CD14-positive monocyte (primary cell): ENCODE data around the gene WDR45B. TPM values are rescaled to one million over a fixed set of nuclear protein-coding genes. Genes with fewer than 3 reads are reported as not detected.

ENCODE experiments used
- DNase-seq, 3 donors: peaks; one replicate each; pipeline ENCODE4 v3.0.0-alpha.2; 2011 to 2022
- H2AFZ ChIP-seq: 2 replicates; pipeline ENCODE4 v1.6.0; 2012; ENCODE audit warnings: mild to moderate bottlenecking, low read depth, low read length, inconsistent platforms; ENCODE audit not compliant: insufficient read depth, poor library complexity, severe bottlenecking
- H3K27ac ChIP-seq, 2 donors: 1 replicate in 1 of 2; 2 replicates in 1 of 2; pipeline ENCODE4 v1.5.1; 2012 to 2013; ENCODE audit warnings: low read length in 2 of 2, control low read depth in 1 of 2, inconsistent platforms in 1 of 2, low read depth in 1 of 2, mild to moderate bottlenecking in 1 of 2
- H3K27me3 ChIP-seq, 2 donors: one replicate each; pipeline versions ENCODE4 v1.6.0 to v1.6.1; 2011 to 2013; ENCODE audit warnings: low read length in 2 of 2; ENCODE audit not compliant: control insufficient read depth in 2 of 2, insufficient read depth in 2 of 2
- H3K36me3 ChIP-seq, 2 donors: replicated peaks in 1 of 2; 1 replicate in 1 of 2; 2 replicates in 1 of 2; pipeline versions ENCODE4 v1.5.1 to v1.6.1; 2012 to 2013; ENCODE audit warnings: low read length in 2 of 2, control low read depth in 1 of 2, inconsistent platforms in 1 of 2, mild to moderate bottlenecking in 1 of 2; ENCODE audit not compliant: insufficient read depth in 2 of 2, control insufficient read depth in 1 of 2
- H3K4me1 ChIP-seq, 2 donors: 1 replicate in 1 of 2; 2 replicates in 1 of 2; pipeline versions ENCODE4 v1.5.1 to v1.6.1; 2012 to 2013; ENCODE audit warnings: low read length in 2 of 2, control low read depth in 1 of 2, inconsistent platforms in 1 of 2, mild to moderate bottlenecking in 1 of 2, moderate library complexity in 1 of 2; ENCODE audit not compliant: insufficient read depth in 2 of 2, control insufficient read depth in 1 of 2
- H3K4me2 ChIP-seq: replicated peaks from 2 replicates; pipeline ENCODE3; 2012; ENCODE audit warnings: low read length, moderate library complexity, mild to moderate bottlenecking; ENCODE audit not compliant: poor library complexity, severe bottlenecking; ENCODE audit errors: extremely low read depth
- H3K4me3 ChIP-seq, 3 experiments: fragments of 200-600 bp in 1 of 3; sonication (generic) in 1 of 3; replicated peaks in 1 of 3; 1 replicate in 2 of 3; 2 replicates in 1 of 3; pipeline ENCODE4 v1.5.1; 2011 to 2013; ENCODE audit warnings: low read length in 3 of 3, mild to moderate bottlenecking in 3 of 3, control low read depth in 2 of 3, low read depth in 2 of 3, inconsistent platforms in 1 of 3, moderate library complexity in 1 of 3
- H3K79me2 ChIP-seq: 2 replicates; pipeline ENCODE4 v1.6.0; 2012; ENCODE audit warnings: mild to moderate bottlenecking, control low read depth, inconsistent platforms, low read length, moderate library complexity; ENCODE audit not compliant: insufficient read depth
- H3K9ac ChIP-seq: 2 replicates; pipeline ENCODE4 v1.6.0; 2017; ENCODE audit warnings: low read length, mild to moderate bottlenecking; ENCODE audit not compliant: insufficient read depth, poor library complexity, severe bottlenecking
- H3K9me3 ChIP-seq, 2 donors: replicated peaks in 1 of 2; 1 replicate in 1 of 2; 2 replicates in 1 of 2; pipeline versions ENCODE4 v1.5.1 to v1.6.1; 2012 to 2013; ENCODE audit warnings: low read length in 2 of 2, control low read depth in 1 of 2; ENCODE audit not compliant: control insufficient read depth in 1 of 2, insufficient read depth in 1 of 2
- H4K20me1 ChIP-seq: 2 replicates; pipeline ENCODE4 v1.6.0; 2012; ENCODE audit warnings: mild to moderate bottlenecking, low read length, control low read depth, moderate library complexity; ENCODE audit not compliant: insufficient read depth
- H3K27ac Mint-ChIP-seq, 7 donors: one replicate each; pipeline ENCODE4 v1.8.0; 2020; ENCODE audit warnings: mild to moderate bottlenecking in 7 of 7, mixed read lengths in 7 of 7, moderate library complexity in 6 of 7, inconsistent platforms in 2 of 7
- H3K27me3 Mint-ChIP-seq, 3 donors: one replicate each; pipeline ENCODE4 v1.8.0; 2021 to 2022; ENCODE audit warnings: low read depth in 3 of 3, mild to moderate bottlenecking in 3 of 3, mixed read lengths in 3 of 3, moderate library complexity in 3 of 3, inconsistent platforms in 1 of 3
- H3K36me3 Mint-ChIP-seq, 2 donors: one replicate each; pipeline ENCODE4 v1.8.0; 2020; ENCODE audit warnings: mixed read lengths in 2 of 2, inconsistent platforms in 1 of 2, mild to moderate bottlenecking in 1 of 2
- H3K4me1 Mint-ChIP-seq: one replicate; pipeline ENCODE4 v1.8.0; 2020; ENCODE audit warnings: mild to moderate bottlenecking, mixed read lengths
- H3K4me3 Mint-ChIP-seq, 2 donors: one replicate each; pipeline ENCODE4 v1.8.0; 2020; ENCODE audit warnings: mild to moderate bottlenecking in 2 of 2, mixed read lengths in 2 of 2, moderate library complexity in 1 of 2
- H3K9me3 Mint-ChIP-seq, 7 donors: one replicate each; pipeline ENCODE4 v1.8.0; 2020 to 2022; ENCODE audit warnings: mixed read lengths in 7 of 7, mild to moderate bottlenecking in 6 of 7, moderate library complexity in 6 of 7, inconsistent platforms in 2 of 7
- WGBS: methylation state at CpG from one replicate; pipeline ENCODE4 v1.1.5; 2013; ENCODE audit warnings: missing lambda C conversion rate; ENCODE audit not compliant: insufficient coverage; 5-methylcytosine and 5-hydroxymethylcytosine counted together
- intact Hi-C, 2 donors: fragments of 100-400 bp; cut with micrococcal nuclease; formaldehyde crosslinking; loops; one replicate each; pipeline versions ENCODE4 v1.15.0 to v1.15.1; 2023
- polyA plus RNA-seq, 3 donors: library from polyadenylated mRNA; depleted of rRNA in 1 of 3; unstranded in 2 of 3; stranded (reverse) in 1 of 3; fragments of 300-500 nt in 2 of 3; fragments of >200 nt in 1 of 3; fragmentation: Illumina TruSeq in 2 of 3; gene quantifications; 1 replicate in 2 of 3; 2 replicates in 1 of 3; pipeline ENCODE4 v1.2.3, GENCODE V29; 2012 to 2021
- TF ChIP-seq, protein P1 (sequence below): fragments of 200-600 bp; IDR thresholded peaks from one replicate; pipeline ENCODE4 v1.8.0; 2022; ENCODE audit warnings: antibody characterized with exemption, mild to moderate bottlenecking

The WDR45B gene
- polyA plus RNA-seq, 3 donors, result 42.6 to 82.6 (median 60.3) TPM

DNA sequence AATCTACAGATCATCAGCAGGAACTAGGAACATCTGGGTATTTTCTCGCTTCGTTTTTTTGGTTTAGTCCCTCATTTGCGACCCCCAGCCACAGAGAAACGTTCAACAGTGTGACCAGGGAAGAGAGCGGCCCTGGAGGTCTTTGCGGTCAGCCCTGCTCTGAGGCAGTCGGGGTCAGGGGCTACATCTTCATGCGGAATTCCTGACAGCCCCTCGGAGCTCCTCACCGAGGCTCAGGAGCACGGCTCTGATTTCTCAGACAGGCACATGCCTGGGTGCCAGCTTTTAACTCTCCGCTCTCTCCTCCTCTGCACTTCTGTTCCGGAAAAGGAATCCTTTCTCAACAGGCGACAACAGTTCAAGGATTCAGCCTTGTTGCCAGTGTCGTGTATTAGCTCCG lies 8.0 kb upstream of the WDR45B start:
- peaks cover 18 to 22% of the 10 kb centered on the region in 2 donors for H3K4me1 ChIP-seq
- H3K27me3 Mint-ChIP-seq, result peaks cover 0 to 3% (median 1%) of the 10 kb centered on the region in 3 donors
- 97% methylated on average over 16 of the region's 16 CpGs for WGBS
- H2AFZ ChIP-seq, result no peak overlapping the region
- H3K4me3 Mint-ChIP-seq, result no peak overlapping the region
- H3K27me3 ChIP-seq, result no peaks in the 10 kb centered on the region
- no peaks in the 10 kb centered on the region for H4K20me1 ChIP-seq
- no peaks in the 10 kb centered on the region for H3K79me2 ChIP-seq
- no peak overlapping the region for H3K4me2 ChIP-seq
- no peaks in the 10 kb centered on the region for H3K36me3 Mint-ChIP-seq
- H3K9me3 Mint-ChIP-seq, result peaks cover 0 to 2% (median 0%) of the 10 kb centered on the region in 7 donors
- H3K9me3 ChIP-seq, result no peaks in the 10 kb centered on the region
- H3K27ac ChIP-seq, result no peak overlapping the region
- H3K4me1 Mint-ChIP-seq, result peaks cover 17% of the 10 kb centered on the region
- TF ChIP-seq, protein P1, sequence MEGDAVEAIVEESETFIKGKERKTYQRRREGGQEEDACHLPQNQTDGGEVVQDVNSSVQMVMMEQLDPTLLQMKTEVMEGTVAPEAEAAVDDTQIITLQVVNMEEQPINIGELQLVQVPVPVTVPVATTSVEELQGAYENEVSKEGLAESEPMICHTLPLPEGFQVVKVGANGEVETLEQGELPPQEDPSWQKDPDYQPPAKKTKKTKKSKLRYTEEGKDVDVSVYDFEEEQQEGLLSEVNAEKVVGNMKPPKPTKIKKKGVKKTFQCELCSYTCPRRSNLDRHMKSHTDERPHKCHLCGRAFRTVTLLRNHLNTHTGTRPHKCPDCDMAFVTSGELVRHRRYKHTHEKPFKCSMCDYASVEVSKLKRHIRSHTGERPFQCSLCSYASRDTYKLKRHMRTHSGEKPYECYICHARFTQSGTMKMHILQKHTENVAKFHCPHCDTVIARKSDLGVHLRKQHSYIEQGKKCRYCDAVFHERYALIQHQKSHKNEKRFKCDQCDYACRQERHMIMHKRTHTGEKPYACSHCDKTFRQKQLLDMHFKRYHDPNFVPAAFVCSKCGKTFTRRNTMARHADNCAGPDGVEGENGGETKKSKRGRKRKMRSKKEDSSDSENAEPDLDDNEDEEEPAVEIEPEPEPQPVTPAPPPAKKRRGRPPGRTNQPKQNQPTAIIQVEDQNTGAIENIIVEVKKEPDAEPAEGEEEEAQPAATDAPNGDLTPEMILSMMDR, result no peak
- no peak overlapping the region for H3K4me3 ChIP-seq
- peak overlapping the region in 2 of 7 donors; percentile 5 to 63 for H3K27ac Mint-ChIP-seq
- no peaks in the 10 kb centered on the region for H3K36me3 ChIP-seq
- DNase-seq, result no peak
- no peak overlapping the region for H3K9ac ChIP-seq
- intact Hi-C loops, result no loop called here

GRCh38 chr17:82655523-82655922 lies 7.3 kb upstream of the WDR45B start:
- WGBS, result 59% methylated on average over 7 of the region's 13 CpGs
- peak overlapping the region; percentile 19 for H3K9ac ChIP-seq
- H3K4me3 ChIP-seq, result peak overlapping the region in 1 of 3 experiments; percentile 44
- no peaks in the 10 kb centered on the region for H3K27me3 ChIP-seq
- no peaks in the 10 kb centered on the region for H4K20me1 ChIP-seq
- H3K36me3 ChIP-seq, result no peaks in the 10 kb centered on the region
- no peaks in the 10 kb centered on the region for H3K36me3 Mint-ChIP-seq
- H3K4me1 ChIP-seq, result peaks cover 18 to 22% of the 10 kb centered on the region in 2 donors
- intact Hi-C loops, result no loop called here
- H3K27me3 Mint-ChIP-seq, result peaks cover 0 to 3% (median 1%) of the 10 kb centered on the region in 3 donors
- peak overlapping the region; percentile 69 for H2AFZ ChIP-seq
- H3K27ac Mint-ChIP-seq, result peak overlapping the region in 6 of 7 donors; percentile 61 to 89 (median 80)
- TF ChIP-seq, protein P1, result no peak
- peak overlapping the region; percentile 65 for H3K4me2 ChIP-seq
- H3K79me2 ChIP-seq, result no peaks in the 10 kb centered on the region
- peak overlapping the region; percentile 56 to 85 for H3K4me3 Mint-ChIP-seq
- H3K4me1 Mint-ChIP-seq, result peaks cover 17% of the 10 kb centered on the region
- peak overlapping the region; percentile 63 to 64 for H3K27ac ChIP-seq
- H3K9me3 Mint-ChIP-seq, result peaks cover 0 to 2% (median 0%) of the 10 kb centered on the region in 7 donors
- DNase-seq, result no peak
- no peaks in the 10 kb centered on the region for H3K9me3 ChIP-seq
